Upper lobe of left lung (tissue), 4 donors: ENCODE results near the gene YIPF4.

Source experiments
- POLR2A ChIP-seq, 4 donors: fragments of 450-650 bp; IDR thresholded peaks; one replicate each; pipeline ENCODE4 v1.5.1; 2016 to 2017; ENCODE audit warnings: antibody characterized with exemption in 4 of 4, mild to moderate bottlenecking in 2 of 4
- POLR2AphosphoS5 ChIP-seq, 2 donors: sonication (generic); formaldehyde crosslinking; IDR thresholded peaks; one replicate each; pipeline ENCODE4 v1.5.1; 2017; ENCODE audit warnings: antibody characterized with exemption in 2 of 2
- TF ChIP-seq, protein P1 (sequence below), 6 experiments: fragments of 450-650 bp in 4 of 6; fragments of 200-600 bp in 2 of 6; sonication (generic) in 2 of 6; IDR thresholded peaks; one replicate each; pipeline ENCODE4 v1.5.1; 2016 to 2019; ENCODE audit warnings: antibody characterized with exemption in 6 of 6

DNA sequence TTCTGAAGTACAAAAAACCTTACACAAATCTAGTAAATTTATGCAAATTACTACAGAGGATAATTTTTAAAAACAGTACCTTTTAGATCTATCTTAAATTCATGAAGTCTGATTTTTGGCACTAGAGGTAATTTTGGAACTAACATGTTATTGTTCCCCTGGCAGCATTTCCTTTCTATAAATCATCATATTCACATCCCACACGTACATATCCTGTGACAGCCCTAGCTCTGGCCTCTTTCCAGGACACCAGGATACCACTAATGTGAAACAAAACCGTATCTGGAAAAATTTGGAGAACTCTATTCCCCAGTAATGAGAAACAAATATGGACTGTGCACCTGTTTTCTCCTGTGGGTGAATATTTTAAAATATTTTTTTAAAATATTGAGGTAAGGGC is 65.1 kb downstream of the YIPF4 start:
- TF ChIP-seq POLR2A (IDR thresholded peaks at IDR 0.05) (no peak), POLR2AphosphoS5 (IDR thresholded peaks at IDR 0.05) (no peak)
- TF ChIP-seq, protein P1, sequence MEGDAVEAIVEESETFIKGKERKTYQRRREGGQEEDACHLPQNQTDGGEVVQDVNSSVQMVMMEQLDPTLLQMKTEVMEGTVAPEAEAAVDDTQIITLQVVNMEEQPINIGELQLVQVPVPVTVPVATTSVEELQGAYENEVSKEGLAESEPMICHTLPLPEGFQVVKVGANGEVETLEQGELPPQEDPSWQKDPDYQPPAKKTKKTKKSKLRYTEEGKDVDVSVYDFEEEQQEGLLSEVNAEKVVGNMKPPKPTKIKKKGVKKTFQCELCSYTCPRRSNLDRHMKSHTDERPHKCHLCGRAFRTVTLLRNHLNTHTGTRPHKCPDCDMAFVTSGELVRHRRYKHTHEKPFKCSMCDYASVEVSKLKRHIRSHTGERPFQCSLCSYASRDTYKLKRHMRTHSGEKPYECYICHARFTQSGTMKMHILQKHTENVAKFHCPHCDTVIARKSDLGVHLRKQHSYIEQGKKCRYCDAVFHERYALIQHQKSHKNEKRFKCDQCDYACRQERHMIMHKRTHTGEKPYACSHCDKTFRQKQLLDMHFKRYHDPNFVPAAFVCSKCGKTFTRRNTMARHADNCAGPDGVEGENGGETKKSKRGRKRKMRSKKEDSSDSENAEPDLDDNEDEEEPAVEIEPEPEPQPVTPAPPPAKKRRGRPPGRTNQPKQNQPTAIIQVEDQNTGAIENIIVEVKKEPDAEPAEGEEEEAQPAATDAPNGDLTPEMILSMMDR (IDR thresholded peaks at IDR 0.05): no peak
